Measurements from ENCODE around the gene AKAP9. TPM values are rescaled to one million over a fixed set of nuclear protein-coding genes. Genes with fewer than 3 reads are reported as not detected.
"Not testable (repeated sequence)": the region's sequence is repeated elsewhere in the genome, so short reads cannot be mapped to it uniquely, and the experiment has no call there.

AKAP9 gene
- polyA plus RNA-seq, 1 donor (not counting 4 experiments of a cell fraction or from before 2014, with no cell fraction given): 19.0 TPM

DNA sequence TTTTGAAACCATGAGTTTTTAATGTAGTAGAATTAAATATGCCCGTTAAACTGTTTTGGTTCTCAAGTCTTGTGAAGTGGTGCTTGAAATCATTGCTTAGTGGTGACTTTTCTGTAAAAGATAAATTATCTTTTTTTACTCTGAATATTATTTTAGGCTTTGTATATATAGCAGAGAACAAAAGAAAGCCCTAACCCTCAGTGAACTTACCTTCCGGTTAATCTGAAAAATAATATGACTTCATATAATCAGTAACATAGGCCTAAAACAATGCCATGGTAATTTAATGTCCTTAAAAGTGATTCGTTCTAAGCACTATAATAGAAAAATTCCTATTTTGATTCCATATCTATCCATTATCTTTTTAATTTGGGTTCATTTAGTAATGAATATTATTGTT is 21.8 kb downstream of the AKAP9 start:
- H4K20me1 ChIP-seq (ENCODE audit: control insufficient read depth, extremely low read depth, insufficient read depth, low read length): no peaks in the 10 kb centered on the region
- no peaks in the 10 kb centered on the region for H3K9me3 ChIP-seq (ENCODE audit: control insufficient read depth, low read depth, low read length)
- no peaks in the 10 kb centered on the region for H3K9me1 ChIP-seq (ENCODE audit: control insufficient read depth, extremely low read depth, insufficient read depth, low read length)
- no peak overlapping the region for H3K4me3 ChIP-seq (ENCODE audit: control insufficient read depth in 2 of 3, extremely low read depth in 1 of 3, insufficient read depth in 2 of 3, low read depth in 1 of 3, low read length in 3 of 3)
- no peaks in the 10 kb centered on the region for H3K36me3 ChIP-seq (ENCODE audit: control insufficient read depth in 2 of 2, extremely low read depth in 1 of 2, insufficient read depth in 2 of 2, low read length in 2 of 2)
- H3K79me2 ChIP-seq (ENCODE audit: control insufficient read depth, insufficient read depth, low read length): peaks cover 12% of the 10 kb centered on the region
- dilution Hi-C loops (cut with MboI; ENCODE audit: extremely low pct_ligation_motif_present, low sequenced_read_pairs): no loop called here
- H3K4me2 ChIP-seq (ENCODE audit: control insufficient read depth, extremely low read depth, insufficient read depth, low read depth, low read length): no peak overlapping the region
- H3K27ac ChIP-seq (ENCODE audit: control insufficient read depth, insufficient read depth, low read length): no peak overlapping the region
- H3K27me3 ChIP-seq (ENCODE audit: control insufficient read depth, extremely low read depth, insufficient read depth, low read length): no peaks in the 10 kb centered on the region
- H3K4me1 ChIP-seq (ENCODE audit: control insufficient read depth, extremely low read depth, insufficient read depth, low read length): no peaks in the 10 kb centered on the region
- H3K9ac ChIP-seq (ENCODE audit: control insufficient read depth, extremely low read depth, insufficient read depth, low read length): no peak overlapping the region
- H2AFZ ChIP-seq (ENCODE audit: control insufficient read depth, low read length): no peak overlapping the region
- DNase-seq (ENCODE audit: low read depth, low spot score) (no peak), FAIRE-seq (no peak)
- no peak for TF ChIP-seq EZH2 (IDR thresholded peaks at IDR 0.05; ENCODE audit: low read length)
- TF ChIP-seq CTCF (optimal IDR thresholded peaks at IDR 0.05 in 1 of 3, IDR thresholded peaks at IDR 0.05 in 1 of 3, conservative IDR thresholded peaks at IDR 0.05 in 1 of 3; ENCODE audit: extremely low read depth in 1 of 3, insufficient read depth in 2 of 3, low read length in 3 of 3): no peak

DNA sequence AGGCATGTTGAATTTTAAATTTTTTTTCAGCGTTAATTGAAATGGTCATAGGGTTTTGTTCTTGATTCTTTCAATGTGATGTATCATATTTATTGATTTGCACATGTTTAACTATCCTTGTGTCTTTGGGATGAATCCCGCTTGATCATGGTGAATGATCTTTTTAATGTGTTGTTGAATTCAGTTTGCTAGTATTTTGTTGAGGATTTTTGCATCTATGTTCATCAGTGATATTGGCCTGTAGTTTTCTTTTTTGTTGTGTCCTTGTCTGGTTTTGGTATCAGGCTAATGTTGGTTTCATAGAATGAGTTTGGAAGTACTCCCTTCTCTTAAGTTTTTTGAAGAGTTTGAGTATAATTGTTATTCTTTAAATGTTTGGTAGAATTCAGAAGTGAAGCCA is 26.9 kb downstream of the AKAP9 start:
- H3K9me3 ChIP-seq (ENCODE audit: control insufficient read depth, low read depth, low read length); H3K36me3 ChIP-seq (ENCODE audit: control insufficient read depth in 2 of 2, extremely low read depth in 1 of 2, insufficient read depth in 2 of 2, low read length in 2 of 2); H3K27me3 ChIP-seq (ENCODE audit: control insufficient read depth, extremely low read depth, insufficient read depth, low read length); H3K9me1 ChIP-seq (ENCODE audit: control insufficient read depth, extremely low read depth, insufficient read depth, low read length); DNase-seq (ENCODE audit: low read depth, low spot score); H3K4me2 ChIP-seq (ENCODE audit: control insufficient read depth, extremely low read depth, insufficient read depth, low read depth, low read length); H2AFZ ChIP-seq (ENCODE audit: control insufficient read depth, low read length); H3K4me3 ChIP-seq (ENCODE audit: control insufficient read depth in 2 of 3, extremely low read depth in 1 of 3, insufficient read depth in 2 of 3, low read depth in 1 of 3, low read length in 3 of 3); H3K4me1 ChIP-seq (ENCODE audit: control insufficient read depth, extremely low read depth, insufficient read depth, low read length); FAIRE-seq; H3K9ac ChIP-seq (ENCODE audit: control insufficient read depth, extremely low read depth, insufficient read depth, low read length); dilution Hi-C loops (cut with MboI; ENCODE audit: extremely low pct_ligation_motif_present, low sequenced_read_pairs); H4K20me1 ChIP-seq (ENCODE audit: control insufficient read depth, extremely low read depth, insufficient read depth, low read length); H3K27ac ChIP-seq (ENCODE audit: control insufficient read depth, insufficient read depth, low read length): not testable (repeated sequence)
- H3K79me2 ChIP-seq (ENCODE audit: control insufficient read depth, insufficient read depth, low read length): peaks cover 37% of the 10 kb centered on the region

DNA sequence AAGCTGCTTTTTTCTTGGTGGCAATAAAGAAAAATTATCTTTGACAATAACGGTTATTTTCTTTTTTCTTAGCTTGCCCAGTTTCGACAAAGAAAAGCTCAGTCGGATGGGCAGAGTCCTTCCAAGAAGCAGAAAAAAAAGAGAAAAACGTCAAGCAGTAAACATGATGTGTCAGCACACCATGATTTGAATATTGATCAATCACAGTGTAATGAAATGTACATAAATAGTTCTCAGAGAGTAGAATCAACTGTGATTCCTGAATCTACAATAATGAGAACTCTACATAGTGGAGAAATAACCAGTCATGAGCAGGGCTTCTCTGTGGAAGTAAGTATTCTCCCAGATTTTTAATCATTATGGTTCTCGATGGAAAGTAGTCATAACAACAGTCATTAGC is 33.0 kb downstream of the AKAP9 start:
- Histone ChIP-seq H3K9me1 (ENCODE audit: control insufficient read depth, extremely low read depth, insufficient read depth, low read length) (no peaks in the 10 kb centered on the region), H4K20me1 (ENCODE audit: control insufficient read depth, extremely low read depth, insufficient read depth, low read length) (no peaks in the 10 kb centered on the region), H3K27me3 (ENCODE audit: control insufficient read depth, extremely low read depth, insufficient read depth, low read length) (no peaks in the 10 kb centered on the region), H3K79me2 (ENCODE audit: control insufficient read depth, insufficient read depth, low read length) (peaks cover 20% of the 10 kb centered on the region), H3K9me3 (ENCODE audit: control insufficient read depth, low read depth, low read length) (no peaks in the 10 kb centered on the region), H3K4me2 (ENCODE audit: control insufficient read depth, extremely low read depth, insufficient read depth, low read depth, low read length) (no peak overlapping the region), H3K36me3 (ENCODE audit: control insufficient read depth in 2 of 2, extremely low read depth in 1 of 2, insufficient read depth in 2 of 2, low read length in 2 of 2) (no peaks in the 10 kb centered on the region), H3K4me3 (ENCODE audit: control insufficient read depth in 2 of 3, extremely low read depth in 1 of 3, insufficient read depth in 2 of 3, low read depth in 1 of 3, low read length in 3 of 3) (no peak overlapping the region), H3K9ac (ENCODE audit: control insufficient read depth, extremely low read depth, insufficient read depth, low read length) (no peak overlapping the region), H3K27ac (ENCODE audit: control insufficient read depth, insufficient read depth, low read length) (no peak overlapping the region), H3K4me1 (ENCODE audit: control insufficient read depth, extremely low read depth, insufficient read depth, low read length) (peaks cover 5% of the 10 kb centered on the region), H2AFZ (ENCODE audit: control insufficient read depth, low read length) (no peak overlapping the region)
- TF ChIP-seq EZH2 (IDR thresholded peaks at IDR 0.05; ENCODE audit: low read length) (no peak), CTCF (optimal IDR thresholded peaks at IDR 0.05 in 1 of 3, IDR thresholded peaks at IDR 0.05 in 1 of 3, conservative IDR thresholded peaks at IDR 0.05 in 1 of 3; ENCODE audit: extremely low read depth in 1 of 3, insufficient read depth in 2 of 3, low read length in 3 of 3) (no peak)
- FAIRE-seq (no peak), DNase-seq (ENCODE audit: low read depth, low spot score) (no peak)
- dilution Hi-C loops (cut with MboI; ENCODE audit: extremely low pct_ligation_motif_present, low sequenced_read_pairs): no loop called here
